Testis (tissue), 2 donors: Measurements from ENCODE around the gene ACADS.

Experiments
- CTCF ChIP-seq, 3 experiments: fragments of 450-650 bp in 2 of 3; fragments of 200-600 bp in 1 of 3; sonication (generic) in 1 of 3; IDR thresholded peaks; one replicate each; pipeline ENCODE4 v1.5.1; 2016 to 2019; ENCODE audit warnings: antibody characterized with exemption in 3 of 3, mild to moderate bottlenecking in 2 of 3, moderate library complexity in 1 of 3
- POLR2A ChIP-seq: fragments of 450-650 bp; IDR thresholded peaks from one replicate; pipeline ENCODE4 v1.6.1; 2017; ENCODE audit warnings: antibody characterized with exemption, mild to moderate bottlenecking, moderate library complexity

GRCh38 chr12:120738252-120739030 lies 12.8 kb downstream of the ACADS start:
- TF ChIP-seq CTCF (IDR thresholded peaks at IDR 0.05) (no peak), POLR2A (no peak)
